ENCODE data around the gene AGPS.
A peak's percentile ranks its signal among the peaks of the same experiment; 100 is the strongest.
"Not testable (repeated sequence)": the region's sequence is repeated elsewhere in the genome, so short reads cannot be mapped to it uniquely, and the experiment has no call there.

The AGPS gene

GRCh38 chr2:177392373-177393202 lies at the start of gene AGPS:
TSS of gene AGPS (plus strand) at chr2:177392773. CDS start at chr2:177392790, 17 bp downstream.
- peak; percentile 18 to 27 for DNase-seq

DNA sequence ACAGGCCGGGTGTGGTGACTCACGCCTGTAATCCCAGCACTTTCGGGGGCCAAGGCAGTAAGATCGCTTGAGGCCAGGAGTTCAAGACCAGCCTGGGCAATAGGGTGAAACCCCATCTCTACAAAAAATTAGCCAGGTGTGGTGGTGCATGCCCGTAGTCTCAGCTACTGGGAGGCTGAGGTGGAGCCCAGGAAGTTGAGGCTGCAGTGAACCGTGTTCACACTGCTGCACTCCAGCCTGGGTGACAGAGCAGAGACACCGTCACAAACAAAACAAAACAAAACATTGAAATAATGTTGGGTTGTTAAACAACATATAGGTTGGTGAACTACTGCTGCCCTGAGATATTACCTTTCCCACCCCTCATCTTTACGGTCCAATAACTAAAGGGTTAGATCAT lies 48.8 kb upstream of the AGPS start:
- no peak for DNase-seq

DNA sequence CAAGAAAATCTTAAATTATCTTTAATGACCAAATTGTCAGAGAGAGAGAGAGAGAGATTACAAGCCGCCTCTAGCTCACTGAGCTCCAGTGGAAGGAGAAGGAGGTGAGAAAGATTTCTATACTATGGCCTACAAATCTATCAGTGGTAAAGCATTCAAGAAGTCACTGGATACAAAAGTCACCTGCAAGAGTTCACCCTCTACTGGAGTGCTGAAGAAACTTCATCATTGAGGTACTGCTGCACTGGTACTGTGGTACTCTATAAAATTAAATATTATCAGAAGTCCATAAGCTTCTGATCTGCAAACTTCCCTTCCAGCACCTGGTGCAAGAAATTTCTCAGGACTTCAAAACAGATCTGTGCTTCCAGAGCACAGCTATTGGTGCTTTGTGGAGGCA lies 48.3 kb upstream of the AGPS start:
- no peak for DNase-seq

GRCh38 chr2:177346192-177346591 lies 46.4 kb upstream of the AGPS start:
- no peak for DNase-seq

DNA sequence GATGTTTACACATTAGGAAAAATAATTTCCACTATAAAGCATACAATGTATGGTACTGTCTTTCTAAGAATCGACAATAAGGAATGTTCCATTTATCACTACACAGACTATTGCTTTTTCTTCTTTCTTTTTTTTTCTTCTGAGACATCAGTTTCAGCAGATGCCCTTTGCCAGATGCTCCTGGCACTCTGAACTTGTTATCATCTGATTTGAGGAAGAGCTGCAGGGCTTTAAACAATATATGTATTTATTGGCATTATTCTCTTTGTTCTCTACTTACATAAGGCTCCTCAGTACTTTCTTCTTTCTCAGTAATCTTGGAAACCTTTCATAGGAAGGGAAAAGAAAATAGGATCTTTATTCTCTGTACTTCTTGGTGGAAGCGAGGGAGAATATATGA lies 45.0 kb upstream of the AGPS start:
- DNase-seq = no peak

- no peak for DNase-seq
These were observed 44.4 kb upstream of the AGPS start for GRCh38 chr2:177348118-177348654.

- DNase-seq = no peak
These were observed 43.6 kb upstream of the AGPS start for GRCh38 chr2:177348733-177349693.

- not testable (repeated sequence) for DNase-seq
These were observed 41.9 kb upstream of the AGPS start for GRCh38 chr2:177350624-177351023.

DNA sequence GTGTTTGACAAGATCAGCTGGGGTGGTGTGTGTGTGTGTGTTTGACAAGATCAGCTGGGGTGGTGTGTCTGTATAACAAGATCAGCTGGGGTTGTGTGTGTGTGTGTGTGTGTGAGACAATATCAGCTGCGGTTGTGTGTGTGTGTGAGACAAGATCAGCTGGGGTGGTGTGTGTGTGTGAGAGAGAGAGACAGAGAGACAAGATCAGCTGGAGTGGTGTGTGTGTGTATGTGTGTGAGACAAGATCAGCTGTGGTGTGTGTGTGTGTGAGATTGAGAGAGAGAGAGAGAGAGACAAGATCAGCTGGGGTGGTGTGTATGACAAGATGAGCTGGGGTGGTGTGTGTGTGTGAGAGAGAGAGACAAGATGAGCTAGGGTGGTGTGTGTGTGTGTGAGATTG lies 41.5 kb upstream of the AGPS start:
- DNase-seq = not testable (repeated sequence)

DNA sequence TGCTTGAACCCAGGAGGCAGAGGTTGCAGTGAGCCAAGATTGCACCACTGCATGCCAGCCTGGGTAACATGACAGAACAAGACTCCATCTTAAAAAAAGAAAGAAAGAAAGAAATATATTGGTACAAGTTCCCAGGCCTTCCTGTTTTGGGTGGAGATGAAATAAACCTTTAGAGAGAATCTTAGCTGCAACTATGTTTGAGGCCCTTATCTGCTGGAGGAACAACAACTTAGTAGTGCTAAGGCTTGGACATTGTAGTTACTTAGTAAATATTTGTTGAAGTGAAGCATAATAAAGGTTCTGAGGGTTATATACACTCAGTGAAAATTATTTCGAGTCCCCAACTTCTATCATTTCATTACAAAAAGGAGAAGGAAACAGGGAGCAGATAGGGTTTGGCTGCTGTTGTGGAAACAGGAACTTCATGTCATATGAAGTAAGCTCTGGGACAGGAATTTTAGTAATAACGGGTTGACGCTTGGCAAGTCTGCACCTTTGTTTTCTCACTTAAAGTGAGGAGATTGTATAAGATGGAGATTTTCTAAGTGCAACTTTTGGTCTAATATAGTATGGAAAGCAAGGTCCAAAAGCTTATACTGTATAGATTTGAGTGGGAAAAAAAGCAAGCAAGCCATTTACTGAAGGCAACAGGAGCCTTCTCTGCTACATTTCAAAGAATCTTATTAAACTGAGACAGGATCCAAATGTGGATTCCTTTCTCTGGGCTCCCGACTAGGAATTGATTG lies 40.0 kb upstream of the AGPS start:
- DNase-seq = no peak

DNA sequence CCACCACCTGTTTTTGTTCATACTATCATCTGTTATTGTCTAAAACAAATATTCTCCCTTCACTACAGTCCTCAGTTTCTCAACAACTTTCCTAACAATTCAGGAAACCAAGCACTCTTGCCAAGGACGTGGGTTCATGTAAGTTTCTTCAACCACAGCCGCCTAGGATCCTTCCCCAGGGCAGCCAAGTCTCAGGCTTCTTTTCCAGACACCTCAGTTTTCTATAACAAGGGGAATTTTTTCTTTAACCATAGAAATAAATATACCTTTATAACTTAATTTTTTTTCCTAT lies 39.4 kb upstream of the AGPS start:
- no peak for DNase-seq

DNA sequence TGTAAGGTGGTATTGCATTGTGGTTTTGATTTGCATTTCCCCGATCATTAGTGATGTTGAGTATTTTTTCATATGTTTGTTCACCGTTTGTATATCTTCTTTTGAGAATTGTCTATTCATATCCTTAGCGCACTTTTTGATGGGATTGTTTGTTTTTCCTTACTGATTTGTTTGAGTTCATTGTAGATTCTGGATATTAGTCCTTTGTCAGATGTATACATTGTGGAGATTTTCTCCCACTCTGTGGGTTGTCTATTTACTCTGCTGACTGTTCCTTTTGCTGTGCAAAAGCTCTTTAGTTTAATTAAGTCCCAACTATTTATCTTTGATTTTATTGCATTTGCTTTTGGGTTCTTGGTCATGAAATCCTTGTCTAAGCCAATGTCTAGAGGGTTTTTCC lies 38.0 kb upstream of the AGPS start:
- DNase-seq = not testable (repeated sequence)

DNA sequence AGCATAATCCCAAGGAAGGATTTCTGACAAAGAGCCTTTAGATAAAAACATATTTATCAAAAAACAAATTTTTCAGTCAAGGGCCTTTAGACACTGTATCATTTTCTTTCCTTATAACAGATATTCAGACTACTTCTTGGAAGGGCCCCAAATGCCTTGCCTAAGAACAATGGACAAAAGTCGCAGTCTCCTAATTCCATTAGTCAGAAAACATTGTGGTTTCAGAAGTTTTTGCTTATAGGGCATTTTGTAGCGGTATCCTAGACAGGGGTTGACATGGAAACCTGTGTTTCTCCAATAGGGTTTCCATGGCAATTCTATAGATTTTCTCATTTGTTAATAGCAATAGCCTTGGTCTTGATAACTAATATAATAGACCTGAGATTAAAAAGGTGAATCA lies 36.7 kb upstream of the AGPS start:
- DNase-seq = no peak

DNA sequence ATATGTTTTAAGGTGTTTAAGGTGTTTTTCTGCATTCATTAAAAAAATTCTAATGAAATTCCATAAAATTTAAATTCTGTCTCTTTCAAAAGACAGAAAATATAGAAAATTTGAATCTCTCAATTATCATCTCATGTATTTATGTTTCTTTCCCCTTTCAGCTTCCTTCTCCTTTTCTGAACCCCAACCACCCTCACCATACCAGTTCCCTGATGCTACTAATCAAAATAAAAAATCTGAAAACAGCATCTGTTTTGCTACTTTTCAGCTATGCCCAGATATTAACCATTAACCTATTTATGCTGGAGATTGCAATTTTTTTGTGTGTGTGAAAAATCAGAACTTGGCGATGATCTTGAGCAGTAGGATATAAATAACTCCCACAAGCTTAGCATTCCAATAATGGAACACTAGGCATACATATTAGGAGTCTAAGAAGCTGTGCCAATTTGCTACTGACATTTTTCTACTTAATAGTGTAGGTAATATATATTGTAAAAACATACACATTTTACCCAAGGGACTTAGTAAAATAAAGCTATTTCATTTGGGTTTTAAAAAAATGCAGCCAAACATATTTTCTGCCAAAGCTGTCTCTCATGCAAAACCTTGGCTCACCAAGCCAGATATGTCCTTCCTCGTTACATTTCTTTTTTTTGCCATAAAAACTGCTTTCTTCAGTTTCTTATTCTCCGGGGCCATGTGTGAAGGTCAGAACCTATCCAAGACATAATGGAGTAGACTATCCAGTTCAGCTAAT lies 32.6 kb upstream of the AGPS start:
- no peak for DNase-seq

- no peak for DNase-seq
These were observed 30.1 kb upstream of the AGPS start for GRCh38 chr2:177362499-177362898.

GRCh38 chr2:177363332-177363731 lies 29.2 kb upstream of the AGPS start:
- DNase-seq = no peak

- not testable (repeated sequence) for DNase-seq
These were observed 26.8 kb upstream of the AGPS start for GRCh38 chr2:177365764-177366163.

- DNase-seq = not testable (repeated sequence)
These were observed 24.6 kb upstream of the AGPS start for GRCh38 chr2:177368023-177368422.

DNA sequence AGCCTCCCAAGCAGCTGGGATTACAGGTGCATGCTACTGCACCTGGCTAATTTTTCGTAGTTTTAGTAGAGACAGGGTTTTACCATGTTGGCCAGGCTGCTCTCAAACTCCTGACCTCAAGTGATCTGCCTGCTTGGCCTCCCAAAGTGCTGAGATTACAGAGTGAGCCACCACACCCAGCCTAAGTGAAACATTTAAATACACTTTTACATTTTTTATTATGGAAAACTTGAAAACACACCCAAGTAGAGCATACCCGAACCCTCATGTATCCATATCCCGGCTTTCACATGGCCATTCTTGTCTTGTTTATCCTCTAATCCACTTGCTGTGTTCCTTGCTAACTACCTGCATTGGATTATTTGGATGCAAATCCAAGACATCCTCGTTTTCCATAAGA lies 13.2 kb upstream of the AGPS start:
- DNase-seq = no peak

DNA sequence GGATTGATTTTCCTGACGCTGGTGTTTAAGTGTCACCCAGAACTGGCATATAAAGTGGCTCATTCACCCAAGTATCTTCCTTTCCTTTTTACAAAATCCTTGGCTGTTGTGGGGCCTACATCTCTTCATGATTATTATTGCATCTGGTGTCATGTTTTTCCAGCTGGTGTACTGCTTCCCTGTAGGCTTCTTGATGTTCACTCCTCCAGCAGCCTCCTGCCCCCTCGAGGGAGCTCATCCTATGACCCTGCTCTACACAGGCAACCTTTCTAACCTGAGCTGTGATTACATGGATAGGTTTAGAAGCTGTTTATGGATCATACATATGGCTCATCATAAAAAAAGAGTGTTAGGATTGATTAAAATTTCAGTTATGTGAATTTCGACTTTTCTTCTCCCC lies 12.4 kb upstream of the AGPS start:
- DNase-seq = no peak

DNA sequence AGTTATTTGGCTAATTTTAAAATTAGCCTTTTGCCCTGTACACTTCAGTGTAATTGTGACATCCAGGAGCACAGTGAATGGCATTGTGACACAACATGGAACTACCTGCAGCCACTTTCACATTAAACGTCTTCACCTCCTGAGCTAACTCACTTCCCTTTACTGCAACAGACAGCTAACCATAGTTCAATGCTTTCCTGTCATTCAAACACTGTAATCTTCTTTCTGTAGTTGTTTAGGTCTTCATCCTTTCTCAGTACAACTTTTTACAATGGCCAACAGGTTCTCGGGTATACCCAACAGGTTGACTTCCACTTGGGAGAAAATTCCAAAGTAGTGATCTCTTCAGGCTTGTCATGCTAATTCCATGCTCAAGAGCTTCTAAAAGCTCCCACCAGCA lies 8.6 kb upstream of the AGPS start:
- DNase-seq = no peak

GRCh38 chr2:177385151-177385550 lies 7.4 kb upstream of the AGPS start:
- no peak for DNase-seq
